H9 (cell line): ENCODE measurements around the gene FAM110A. TPM values are rescaled to one million over a fixed set of nuclear protein-coding genes. Genes with fewer than 3 reads are reported as not detected.

ENCODE experiments used
- DNase-seq: peaks from one replicate; pipeline ENCODE4 v3.0.0-alpha.2; 2017
- H2AFZ ChIP-seq: one replicate; pipeline ENCODE4 v1.6.1; 2013; ENCODE audit warnings: mild to moderate bottlenecking, low read length, control low read depth, moderate library complexity
- H2AK5ac ChIP-seq: 2 replicates; pipeline ENCODE4 v1.6.1; 2013; ENCODE audit warnings: low read length, control low read depth, mixed read lengths; ENCODE audit not compliant: insufficient read length
- H2BK120ac ChIP-seq: one replicate; pipeline ENCODE4 v1.6.1; 2013; ENCODE audit warnings: low read depth, mild to moderate bottlenecking, low read length, control low read depth, inconsistent platforms; ENCODE audit not compliant: poor library complexity, severe bottlenecking
- H2BK12ac ChIP-seq: 2 replicates; pipeline ENCODE4 v1.6.1; 2013; ENCODE audit warnings: low read length, control low read depth, mixed read lengths, low read depth; ENCODE audit not compliant: insufficient read length
- H2BK15ac ChIP-seq: 2 replicates; pipeline ENCODE4 v1.6.1; 2013; ENCODE audit warnings: low read depth, low read length, control low read depth
- H2BK20ac ChIP-seq: one replicate; pipeline ENCODE4 v1.6.1; 2013; ENCODE audit warnings: low read depth, mild to moderate bottlenecking, low read length, control low read depth, inconsistent platforms; ENCODE audit not compliant: poor library complexity, severe bottlenecking
- H2BK5ac ChIP-seq: 2 replicates; pipeline ENCODE4 v1.6.1; 2013; ENCODE audit warnings: low read length, control low read depth, mixed read lengths; ENCODE audit not compliant: insufficient read length
- H3K14ac ChIP-seq: 2 replicates; pipeline ENCODE4 v1.6.1; 2013; ENCODE audit warnings: low read length, control low read depth; ENCODE audit not compliant: insufficient read depth
- H3K18ac ChIP-seq: 2 replicates; pipeline ENCODE4 v1.6.1; 2013; ENCODE audit warnings: low read depth, mild to moderate bottlenecking, mixed read lengths, low read length, control low read depth; ENCODE audit not compliant: insufficient read length
- H3K23ac ChIP-seq: 2 replicates; pipeline ENCODE4 v1.6.1; 2013; ENCODE audit warnings: low read length, control low read depth, mixed read lengths, low read depth; ENCODE audit not compliant: insufficient read length
- H3K23me2 ChIP-seq: 2 replicates; pipeline ENCODE4 v1.6.1; 2013; ENCODE audit warnings: low read depth, mild to moderate bottlenecking, mixed read lengths, low read length, control low read depth; ENCODE audit not compliant: insufficient read length, poor library complexity, severe bottlenecking
- H3K27ac ChIP-seq: 2 replicates; pipeline ENCODE4 v1.5.1; 2013; ENCODE audit warnings: low read length, control low read depth, mixed read lengths, low read depth; ENCODE audit not compliant: insufficient read length
- H3K27me3 ChIP-seq: 2 replicates; pipeline ENCODE4 v1.6.1; 2013; ENCODE audit warnings: low read length, control low read depth, inconsistent platforms; ENCODE audit not compliant: insufficient read depth
- H3K4ac ChIP-seq: 2 replicates; pipeline ENCODE4 v1.6.1; 2013; ENCODE audit warnings: low read depth, mild to moderate bottlenecking, control low read depth, inconsistent platforms, low read length, moderate library complexity
- H3K4me1 ChIP-seq: 2 replicates; pipeline ENCODE4 v1.6.1; 2013; ENCODE audit warnings: low read length, control low read depth, inconsistent platforms; ENCODE audit not compliant: insufficient read depth
- H3K4me2 ChIP-seq: 2 replicates; pipeline ENCODE4 v1.6.1; 2013; ENCODE audit warnings: low read length, control low read depth, mixed read lengths; ENCODE audit not compliant: insufficient read length, insufficient read depth
- H3K56ac ChIP-seq: 2 replicates; pipeline ENCODE4 v1.6.1; 2013; ENCODE audit warnings: low read depth, mild to moderate bottlenecking, mixed read lengths, low read length, control low read depth; ENCODE audit not compliant: insufficient read length
- H3K79me1 ChIP-seq: 2 replicates; pipeline ENCODE4 v1.6.1; 2013; ENCODE audit warnings: low read depth, mild to moderate bottlenecking, moderate library complexity, low read length, control low read depth, inconsistent platforms; ENCODE audit not compliant: insufficient read depth, poor library complexity, severe bottlenecking
- H3K79me2 ChIP-seq: 2 replicates; pipeline ENCODE4 v1.6.1; 2013; ENCODE audit warnings: low read length, control low read depth, inconsistent platforms; ENCODE audit not compliant: insufficient read depth
- H3K9ac ChIP-seq: 2 replicates; pipeline ENCODE4 v1.6.1; 2013; ENCODE audit warnings: low read length, control low read depth, mixed read lengths; ENCODE audit not compliant: insufficient read length; ENCODE audit errors: extremely low read depth
- H3K9me3 ChIP-seq: one replicate; pipeline ENCODE4 v1.6.1; 2013; ENCODE audit warnings: low read depth, low read length, inconsistent platforms; ENCODE audit not compliant: control insufficient read depth
- H3T11ph ChIP-seq: one replicate; pipeline ENCODE4 v1.6.1; 2013; ENCODE audit warnings: mild to moderate bottlenecking, low read length, control low read depth, inconsistent platforms
- H4K20me1 ChIP-seq: one replicate; pipeline ENCODE4 v1.6.1; 2013; ENCODE audit not compliant: control insufficient read depth, insufficient read length, insufficient read depth
- H4K5ac ChIP-seq: 2 replicates; pipeline ENCODE4 v1.6.1; 2013; ENCODE audit warnings: low read depth, mild to moderate bottlenecking, mixed read lengths, low read length, control low read depth; ENCODE audit not compliant: insufficient read length
- H4K8ac ChIP-seq: replicated peaks from 2 replicates; pipeline ENCODE4 v1.6.1; 2013; ENCODE audit warnings: low read length, control low read depth, mixed read lengths, low read depth; ENCODE audit not compliant: insufficient read length
- H4K91ac ChIP-seq: 2 replicates; pipeline ENCODE4 v1.6.1; 2013; ENCODE audit warnings: low read depth, mild to moderate bottlenecking, moderate library complexity, mixed read lengths, low read length, control low read depth; ENCODE audit not compliant: insufficient read length
- H3K27ac Mint-ChIP-seq, 3 experiments: 2 replicates in 2 of 3; 3 replicates in 1 of 3; pipeline ENCODE4 v1.8.0; 2020 to 2021; ENCODE audit warnings: mixed read lengths in 3 of 3, mild to moderate bottlenecking in 1 of 3, moderate library complexity in 1 of 3
- H3K27me3 Mint-ChIP-seq: 2 replicates; pipeline ENCODE4 v1.8.0; 2021; ENCODE audit warnings: low read depth, mild to moderate bottlenecking, moderate library complexity, mixed read lengths
- H3K36me3 Mint-ChIP-seq, 3 experiments: 2 replicates in 2 of 3; 3 replicates in 1 of 3; pipeline ENCODE4 v1.8.0; 2020 to 2021; ENCODE audit warnings: low read depth in 3 of 3, mixed read lengths in 3 of 3; ENCODE audit not compliant: insufficient read depth in 1 of 3
- H3K4me1 Mint-ChIP-seq, 2 experiments: 2 replicates each; pipeline ENCODE4 v1.8.0; 2020; ENCODE audit warnings: mixed read lengths in 2 of 2
- H3K4me3 Mint-ChIP-seq, 2 experiments: 2 replicates in 1 of 2; 3 replicates in 1 of 2; pipeline ENCODE4 v1.8.0; 2020 to 2021; ENCODE audit warnings: mild to moderate bottlenecking in 2 of 2, mixed read lengths in 2 of 2, moderate library complexity in 1 of 2
- H3K9me3 Mint-ChIP-seq, 2 experiments: 2 replicates in 1 of 2; 3 replicates in 1 of 2; pipeline ENCODE4 v1.8.0; 2020; ENCODE audit warnings: mild to moderate bottlenecking in 2 of 2, mixed read lengths in 2 of 2, moderate library complexity in 1 of 2
- WGBS: extraction: QIAGEN DNeasy Blood & Tissue Kit; methylation state at CpG from one replicate; pipeline ENCODE4 v1.1.7; 2013; ENCODE audit warnings: missing lambda C conversion rate, low lambda C conversion rate, mixed read lengths; ENCODE audit not compliant: insufficient read length; ENCODE audit errors: extremely low coverage; 5-methylcytosine and 5-hydroxymethylcytosine counted together
- total RNA-seq: library from RNA; stranded (reverse); gene quantifications from 2 replicates; pipeline ENCODE4 v1.2.1, GENCODE V29; 2021
- TF ChIP-seq, protein P1 (sequence below): fragments of 200-600 bp; sonication (generic); conservative IDR thresholded peaks from 3 replicates; pipeline ENCODE4 v1.8.0; 2021; ENCODE audit warnings: antibody characterized with exemption, mild to moderate bottlenecking

Gene FAM110A
- total RNA-seq, 1 experiment from 2014 or later = 10.3 TPM

DNA sequence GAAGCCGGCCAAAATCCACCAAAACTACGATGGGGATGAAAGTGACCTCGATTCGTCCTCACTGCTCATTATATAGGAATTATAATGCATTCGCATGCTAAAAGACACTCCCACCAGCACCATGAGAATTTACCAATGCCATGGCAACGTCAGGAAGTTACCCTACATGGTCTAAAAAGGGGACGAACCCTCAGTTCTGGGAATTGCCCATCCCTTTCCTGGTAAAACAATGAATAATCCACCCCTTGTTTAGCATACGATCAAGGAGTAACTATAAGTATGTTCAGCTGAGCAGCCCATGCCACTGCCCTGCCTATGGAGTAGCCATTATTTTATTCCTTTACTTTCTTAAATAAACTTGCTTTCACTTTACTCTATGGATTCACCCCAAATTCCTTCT is 20.1 kb upstream of the FAM110A start:
- H3K9me3 ChIP-seq = no peaks in the 10 kb centered on the region
- no peak overlapping the region for H3K14ac ChIP-seq
- Mint-ChIP-seq H3K4me3 (no peak overlapping the region), H3K27ac (no peak overlapping the region), H3K9me3 (peaks cover 10 to 16% of the 10 kb centered on the region in 2 experiments; a peak in 4 of 5 replicates), H3K36me3 (peaks cover 1 to 11% (median 5%) of the 10 kb centered on the region in 3 experiments), H3K4me1 (peaks cover 9 to 16% of the 10 kb centered on the region in 2 experiments), H3K27me3 (peaks cover 3% of the 10 kb centered on the region)
- no peaks in the 10 kb centered on the region for H4K20me1 ChIP-seq
- H3K23ac ChIP-seq = no peak overlapping the region
- no peaks in the 10 kb centered on the region for H3K27me3 ChIP-seq
- H3T11ph ChIP-seq = no peak overlapping the region
- no peak overlapping the region for H3K9ac ChIP-seq
- no peak overlapping the region for H4K8ac ChIP-seq
- H3K4me2 ChIP-seq = no peak overlapping the region
- H3K23me2 ChIP-seq = no peaks in the 10 kb centered on the region
- H2BK15ac ChIP-seq = no peak overlapping the region
- H3K18ac ChIP-seq = no peak overlapping the region
- no peak overlapping the region for H2BK5ac ChIP-seq
- no peak overlapping the region for H3K56ac ChIP-seq
- no peak overlapping the region for H3K4ac ChIP-seq
- H3K79me2 ChIP-seq = no peaks in the 10 kb centered on the region
- no peak overlapping the region for H3K27ac ChIP-seq
- TF ChIP-seq, protein P1, sequence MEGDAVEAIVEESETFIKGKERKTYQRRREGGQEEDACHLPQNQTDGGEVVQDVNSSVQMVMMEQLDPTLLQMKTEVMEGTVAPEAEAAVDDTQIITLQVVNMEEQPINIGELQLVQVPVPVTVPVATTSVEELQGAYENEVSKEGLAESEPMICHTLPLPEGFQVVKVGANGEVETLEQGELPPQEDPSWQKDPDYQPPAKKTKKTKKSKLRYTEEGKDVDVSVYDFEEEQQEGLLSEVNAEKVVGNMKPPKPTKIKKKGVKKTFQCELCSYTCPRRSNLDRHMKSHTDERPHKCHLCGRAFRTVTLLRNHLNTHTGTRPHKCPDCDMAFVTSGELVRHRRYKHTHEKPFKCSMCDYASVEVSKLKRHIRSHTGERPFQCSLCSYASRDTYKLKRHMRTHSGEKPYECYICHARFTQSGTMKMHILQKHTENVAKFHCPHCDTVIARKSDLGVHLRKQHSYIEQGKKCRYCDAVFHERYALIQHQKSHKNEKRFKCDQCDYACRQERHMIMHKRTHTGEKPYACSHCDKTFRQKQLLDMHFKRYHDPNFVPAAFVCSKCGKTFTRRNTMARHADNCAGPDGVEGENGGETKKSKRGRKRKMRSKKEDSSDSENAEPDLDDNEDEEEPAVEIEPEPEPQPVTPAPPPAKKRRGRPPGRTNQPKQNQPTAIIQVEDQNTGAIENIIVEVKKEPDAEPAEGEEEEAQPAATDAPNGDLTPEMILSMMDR = no peak
- H2BK12ac ChIP-seq = no peak overlapping the region
- no peaks in the 10 kb centered on the region for H3K79me1 ChIP-seq
- H3K4me1 ChIP-seq = no peaks in the 10 kb centered on the region
- H4K5ac ChIP-seq = no peak overlapping the region
- no peak overlapping the region for H2AK5ac ChIP-seq
- H2BK120ac ChIP-seq = no peak overlapping the region
- DNase-seq = no peak
- no peak overlapping the region for H4K91ac ChIP-seq
- no CpG with 5 or more reads among the region's 8 CpGs for WGBS
- H2AFZ ChIP-seq = no peak overlapping the region
- H2BK20ac ChIP-seq = no peak overlapping the region
